ENCODE results near the gene ACSM4. TPM values are rescaled to one million over a fixed set of nuclear protein-coding genes. Genes with fewer than 3 reads are reported as not detected.

Gene ACSM4
- total and polyA plus RNA-seq, 2 of the 8 experiments (the other 6 are each of a cell fraction or from before 2014, with no cell fraction given), result not detected

GRCh38 chr12:7303772-7304171, at the start of gene ACSM4 (continued):
- no peak for TF ChIP-seq JUN (IDR thresholded peaks at IDR 0.05; ENCODE audit: low read depth, low read length)
- no peak for TF ChIP-seq KDM5A (IDR thresholded peaks at IDR 0.05; ENCODE audit: low read length)
- TF ChIP-seq SAP30 (IDR thresholded peaks at IDR 0.05; ENCODE audit: insufficient read depth, insufficient replicate concordance, low read length), result no peak
- no peak for TF ChIP-seq YY1 (IDR thresholded peaks at IDR 0.05; ENCODE audit: low read depth, low read length)
- TF ChIP-seq CHD1 (IDR thresholded peaks at IDR 0.05; ENCODE audit: low read depth, low read length), result no peak

Measured in H1 (cell line).